ENCODE results near the gene FLVCR1.

FLVCR1 gene

DNA sequence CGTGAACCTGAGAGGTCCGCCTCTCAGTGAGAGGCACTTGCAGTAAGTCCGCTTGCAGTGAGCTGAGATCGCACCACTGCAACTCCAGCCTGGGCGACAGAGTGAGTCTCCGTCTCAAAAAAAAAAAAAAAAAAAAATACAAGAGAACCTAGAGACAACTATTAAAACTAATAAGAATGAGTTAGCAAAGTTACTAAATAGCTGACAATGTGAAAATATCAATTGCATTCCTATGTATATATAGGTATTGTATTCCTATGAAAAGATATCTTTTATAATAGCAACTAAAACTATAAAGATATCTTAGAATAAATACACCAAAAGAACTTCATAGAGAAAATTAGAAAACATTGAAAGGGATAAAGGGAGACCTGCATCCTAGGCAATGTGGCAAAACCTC is 20.3 kb downstream of the FLVCR1 start:
- POLR2A ChIA-PET (ENCODE audit: low non-redundant PET) = no interaction called here
- TF ChIP-seq, protein P1, sequence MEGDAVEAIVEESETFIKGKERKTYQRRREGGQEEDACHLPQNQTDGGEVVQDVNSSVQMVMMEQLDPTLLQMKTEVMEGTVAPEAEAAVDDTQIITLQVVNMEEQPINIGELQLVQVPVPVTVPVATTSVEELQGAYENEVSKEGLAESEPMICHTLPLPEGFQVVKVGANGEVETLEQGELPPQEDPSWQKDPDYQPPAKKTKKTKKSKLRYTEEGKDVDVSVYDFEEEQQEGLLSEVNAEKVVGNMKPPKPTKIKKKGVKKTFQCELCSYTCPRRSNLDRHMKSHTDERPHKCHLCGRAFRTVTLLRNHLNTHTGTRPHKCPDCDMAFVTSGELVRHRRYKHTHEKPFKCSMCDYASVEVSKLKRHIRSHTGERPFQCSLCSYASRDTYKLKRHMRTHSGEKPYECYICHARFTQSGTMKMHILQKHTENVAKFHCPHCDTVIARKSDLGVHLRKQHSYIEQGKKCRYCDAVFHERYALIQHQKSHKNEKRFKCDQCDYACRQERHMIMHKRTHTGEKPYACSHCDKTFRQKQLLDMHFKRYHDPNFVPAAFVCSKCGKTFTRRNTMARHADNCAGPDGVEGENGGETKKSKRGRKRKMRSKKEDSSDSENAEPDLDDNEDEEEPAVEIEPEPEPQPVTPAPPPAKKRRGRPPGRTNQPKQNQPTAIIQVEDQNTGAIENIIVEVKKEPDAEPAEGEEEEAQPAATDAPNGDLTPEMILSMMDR (conservative IDR thresholded peaks at IDR 0.05; ENCODE audit: low read depth) = no peak
- no peak overlapping the region for H3K27ac ChIP-seq
- CTCF ChIA-PET = interaction anchor here (0.5 to 0.7 kb wide), 2 partner anchors 296 to 1745 kb away, joined by 3 to 7 read pairs; no protein-coding TSS in a partner anchor
- no peak for DNase-seq (ENCODE audit: low spot score)

DNA sequence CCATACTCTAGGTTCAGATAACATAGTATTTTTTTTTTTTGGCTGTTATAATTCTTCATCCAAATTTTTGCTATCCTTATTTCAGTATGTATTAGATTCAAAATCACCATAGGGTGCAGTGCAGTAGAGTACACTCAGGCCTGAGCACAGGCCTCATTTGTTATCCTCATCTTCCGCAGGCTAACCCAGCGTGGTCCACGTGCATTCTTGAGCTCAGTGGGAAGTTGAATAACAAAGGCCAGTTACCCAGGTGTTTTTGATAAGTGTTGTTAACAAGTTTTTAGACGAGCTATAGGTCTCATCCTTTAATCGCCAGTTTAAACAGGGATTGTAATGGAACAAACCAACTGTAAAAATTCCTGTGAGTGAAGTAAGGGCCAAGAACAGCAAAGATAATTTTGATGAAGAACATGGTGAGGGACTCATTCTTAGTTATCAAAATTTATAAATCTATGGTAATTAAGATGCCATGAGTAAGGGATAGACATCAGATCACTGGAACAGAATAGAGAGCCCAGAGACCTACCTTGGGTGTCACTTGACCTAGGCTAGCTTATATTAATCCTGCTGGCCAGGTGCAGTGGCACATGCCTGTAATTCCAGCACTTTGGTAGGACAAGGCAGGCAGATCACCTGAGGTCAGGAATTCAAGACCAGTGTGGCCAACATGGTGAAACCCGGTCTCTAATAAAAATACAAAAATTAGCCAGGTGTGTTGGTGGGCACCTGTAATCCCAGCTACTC is 22.0 kb downstream of the FLVCR1 start:
- TF ChIP-seq, protein P1 (conservative IDR thresholded peaks at IDR 0.05; ENCODE audit: low read depth) = no peak
- DNase-seq (ENCODE audit: low spot score) = no peak
- ChIA-PET POLR2A (ENCODE audit: low non-redundant PET) (interaction anchor here (0.5 kb wide), 1 partner anchor 126 kb away, joined by 4 read pairs; no protein-coding TSS in a partner anchor), CTCF (no interaction called here)
- H3K27ac ChIP-seq = no peak overlapping the region

DNA sequence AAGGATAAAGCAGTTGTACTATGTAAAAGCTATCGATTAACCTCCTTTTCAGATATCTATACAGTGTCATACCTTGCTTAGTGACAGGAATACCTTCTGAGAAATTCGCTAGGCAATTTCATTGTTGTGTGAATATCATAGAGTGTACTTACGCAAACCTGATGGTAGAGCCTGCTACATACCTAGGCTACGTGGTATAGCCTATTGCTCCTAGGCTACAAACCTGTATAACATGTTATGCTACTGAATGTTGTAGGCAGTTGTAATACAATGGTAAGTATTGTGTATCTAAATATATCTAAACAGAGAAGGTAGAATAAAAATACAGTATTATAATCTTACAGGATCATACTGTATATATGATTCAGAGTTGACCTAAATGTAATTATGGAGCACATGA is 26.5 kb downstream of the FLVCR1 start:
- CTCF ChIA-PET = no interaction called here
- POLR2A ChIA-PET (ENCODE audit: low non-redundant PET) = no interaction called here
- H3K27ac ChIP-seq = no peak overlapping the region
- TF ChIP-seq, protein P1 (conservative IDR thresholded peaks at IDR 0.05; ENCODE audit: low read depth) = no peak
- no peak for DNase-seq (ENCODE audit: low spot score)

DNA sequence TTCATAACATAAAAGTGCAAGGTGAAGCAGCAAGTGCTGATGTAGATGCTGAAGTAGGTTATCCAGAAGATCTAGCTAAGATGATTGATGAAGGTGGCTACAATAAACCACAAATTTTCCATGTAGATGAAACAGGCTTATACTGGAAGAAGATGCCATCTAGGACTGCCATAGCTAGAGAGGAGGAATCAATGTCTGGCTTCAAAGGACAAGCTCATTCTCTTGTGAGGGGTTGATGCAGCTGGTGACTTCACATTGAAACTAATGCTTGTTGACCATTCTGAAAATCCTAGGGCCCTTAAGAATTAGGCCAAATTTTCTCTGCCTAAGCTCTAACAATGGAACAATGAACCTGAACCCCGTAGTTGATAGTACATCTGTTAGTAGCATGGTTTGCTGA is 34.0 kb downstream of the FLVCR1 start:
- POLR2A ChIA-PET (ENCODE audit: low non-redundant PET) = no interaction called here
- TF ChIP-seq, protein P1 (conservative IDR thresholded peaks at IDR 0.05; ENCODE audit: low read depth) = no peak
- H3K27ac ChIP-seq = no peak overlapping the region
- DNase-seq (ENCODE audit: low spot score) = no peak
- CTCF ChIA-PET = interaction anchor here (0.6 kb wide), 1 partner anchor 622 kb away, joined by 3 read pairs; no protein-coding TSS in a partner anchor

DNA sequence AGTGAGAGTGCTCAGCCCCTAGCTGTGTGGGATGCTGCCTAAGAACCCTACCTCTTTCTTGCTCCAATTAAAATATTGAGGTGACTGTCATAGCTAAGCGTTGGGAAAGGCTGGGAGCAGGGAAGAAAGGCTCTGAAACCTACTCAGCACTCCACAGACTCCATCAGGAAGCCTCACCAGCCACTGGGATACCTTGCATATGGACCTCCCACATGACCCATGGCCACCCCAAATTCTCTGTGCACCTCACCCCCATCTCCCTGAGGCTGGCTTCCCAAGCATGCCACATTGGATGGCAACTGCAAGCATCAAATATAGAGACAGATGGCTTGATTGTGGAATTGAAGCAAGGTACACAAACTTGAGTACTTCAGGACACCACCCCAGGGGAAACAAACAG is 41.8 kb downstream of the FLVCR1 start:
- no peak for DNase-seq (ENCODE audit: low spot score)
- TF ChIP-seq, protein P1 (conservative IDR thresholded peaks at IDR 0.05; ENCODE audit: low read depth) = no peak
- ChIA-PET POLR2A (ENCODE audit: low non-redundant PET) (no interaction called here), CTCF (no interaction called here)
- H3K27ac ChIP-seq = no peak overlapping the region

DNA sequence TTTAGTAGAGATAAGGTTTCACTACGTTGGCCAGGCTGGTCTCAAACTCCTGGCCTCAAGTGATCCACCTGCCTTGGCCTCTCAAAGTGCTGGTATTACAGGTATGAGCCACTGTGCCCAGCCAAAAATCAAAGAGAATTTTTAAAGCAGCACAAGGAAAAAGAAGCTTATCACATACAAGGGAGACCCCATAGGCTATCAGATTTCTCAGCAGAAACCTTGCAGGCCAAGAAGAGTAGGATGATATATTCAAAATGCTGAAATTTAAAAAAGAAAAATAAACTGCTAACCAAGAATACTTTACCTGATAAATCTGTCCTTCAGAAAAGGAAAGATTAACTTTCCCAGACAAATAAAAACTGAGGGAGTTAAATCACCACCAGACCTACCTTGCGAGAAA is 43.2 kb downstream of the FLVCR1 start:
- H3K27ac ChIP-seq = no peak overlapping the region
- ChIA-PET POLR2A (ENCODE audit: low non-redundant PET) (no interaction called here), CTCF (interaction anchor here (0.5 kb wide), 1 partner anchor 43 kb away, joined by 3 read pairs; the partner anchor contains the start of gene FLVCR1)
- DNase-seq (ENCODE audit: low spot score) = no peak
- TF ChIP-seq, protein P1 (conservative IDR thresholded peaks at IDR 0.05; ENCODE audit: low read depth) = no peak
